Hematopoietic multipotent progenitor cell (in vitro differentiated cells): ENCODE data around the gene CACNA2D2. TPM values are rescaled to one million over a fixed set of nuclear protein-coding genes. Genes with fewer than 3 reads are reported as not detected.

Source experiments
- DNase-seq, 3 donors: peaks; one replicate each; pipeline ENCODE4 v3.0.0-alpha.2; 2011 to 2015; ENCODE audit warnings: low read depth in 2 of 3, low spot score in 2 of 3
- total RNA-seq: library from RNA; depleted of rRNA; stranded (reverse); fragments of >200 nt; gene quantifications from one replicate; pipeline ENCODE4 v1.2.3, GENCODE V29; 2012

Gene CACNA2D2
- total RNA-seq, 1 donor: 1.1 TPM

GRCh38 chr3:50336452-50337174, 166.8 kb downstream of the CACNA2D2 start:
- DNase-seq: no peak

DNA sequence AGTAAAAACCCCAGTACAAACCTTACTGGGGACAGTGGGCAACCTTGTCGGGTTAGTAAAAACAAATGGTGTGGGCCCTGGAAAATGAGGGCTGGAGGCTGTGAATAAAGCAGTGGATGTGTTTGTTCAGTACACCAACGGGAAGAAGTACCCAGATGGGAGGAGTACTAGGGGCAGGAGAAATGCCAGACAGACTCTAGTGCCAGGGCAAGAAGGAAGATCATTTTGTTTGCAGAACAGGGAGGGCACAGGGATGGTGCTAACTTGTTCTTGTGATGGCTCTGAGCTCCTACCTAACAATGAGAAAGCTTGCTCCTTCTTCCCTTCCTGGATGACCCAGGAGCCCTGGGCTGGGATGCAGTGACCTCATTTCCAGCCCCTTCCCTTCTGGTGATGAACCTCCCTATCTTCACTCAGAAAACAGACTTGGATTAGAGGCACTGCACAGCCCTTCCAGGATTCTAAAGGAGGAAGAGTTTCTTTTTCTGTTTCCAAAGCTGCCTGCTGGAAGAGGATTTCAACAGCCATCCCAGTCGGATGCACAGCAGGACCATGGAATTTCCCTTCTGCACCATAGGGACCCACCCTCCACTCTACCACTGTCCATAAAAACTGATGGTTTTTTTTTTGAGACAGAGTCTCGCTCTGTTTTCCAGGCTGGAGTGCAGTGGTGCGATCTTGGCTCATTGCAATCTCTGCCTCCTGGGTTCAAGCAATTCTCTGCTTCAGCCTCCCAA, 168.9 kb downstream of the CACNA2D2 start:
- DNase-seq: no peak

DNA sequence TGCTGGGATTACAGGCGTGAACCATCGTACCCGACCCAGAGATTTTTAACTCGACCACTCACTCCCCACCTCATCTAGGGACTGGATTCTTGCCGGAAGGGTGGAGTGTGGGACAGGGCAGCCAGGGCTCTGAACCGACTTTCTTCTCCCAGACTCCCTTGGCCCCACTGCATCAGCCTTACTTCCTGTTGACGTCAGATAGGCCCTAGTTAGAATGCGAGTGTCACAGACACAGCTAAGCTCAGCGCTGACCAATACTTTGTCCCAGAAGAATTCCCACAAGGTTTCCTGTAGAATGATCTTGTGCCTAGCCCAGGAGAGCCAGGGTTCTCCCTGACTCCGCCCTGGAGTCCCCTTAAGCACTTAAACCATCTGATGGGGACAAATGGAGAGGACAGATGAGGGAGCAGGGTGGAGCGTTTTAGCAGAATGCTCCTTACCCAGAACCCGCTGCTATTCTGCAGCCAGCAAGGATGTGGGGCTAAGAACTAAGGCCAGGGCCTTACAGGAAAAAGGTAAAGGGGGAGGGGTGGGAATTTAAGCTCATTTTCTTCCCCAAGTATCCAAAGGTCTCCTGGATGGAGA, 169.6 kb downstream of the CACNA2D2 start:
- no peak for DNase-seq

DNA sequence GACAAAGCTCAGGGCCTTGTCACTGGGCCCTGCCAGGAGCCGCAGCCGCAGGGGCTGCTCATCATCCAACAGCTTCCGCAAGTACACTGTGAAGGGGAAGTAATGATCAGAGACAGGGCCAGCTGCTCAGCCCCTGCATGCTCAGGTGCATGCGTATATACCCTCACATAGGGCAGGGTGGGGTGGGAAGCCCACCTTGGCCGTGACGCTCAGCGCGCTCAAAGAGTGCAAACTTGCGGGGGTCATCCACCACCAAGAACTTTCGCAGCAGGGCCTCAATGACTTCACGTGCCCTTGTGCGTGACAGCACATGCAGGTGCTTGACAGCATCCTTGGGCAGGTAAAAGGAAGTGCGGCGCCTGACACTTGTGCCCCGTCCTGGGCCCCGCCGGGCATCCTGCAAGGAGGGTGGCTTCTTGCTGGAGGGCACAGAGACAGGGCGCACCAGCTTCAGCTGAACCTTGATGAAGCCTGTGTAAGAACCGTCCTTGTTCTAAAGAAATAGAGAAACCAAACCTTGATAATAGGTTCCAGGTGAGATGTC, 172.0 kb downstream of the CACNA2D2 start:
- no peak for DNase-seq

GRCh38 chr3:50330330-50330729, 173.1 kb downstream of the CACNA2D2 start:
- DNase-seq: no peak

GRCh38 chr3:50327943-50328691, 175.3 kb downstream of the CACNA2D2 start, which contains the start of gene TUSC2:
Gene TUSC2, minus strand, starts transcription at chr3:50328223. Its CDS starts 124 bp downstream, at chr3:50328099.
- DNase-seq: peak; percentile 88 to 98 (median 96)

GRCh38 chr3:50327129-50327528, 176.3 kb downstream of the CACNA2D2 start:
- no peak for DNase-seq

- DNase-seq: no peak
Measured at GRCh38 chr3:50326182-50326541, 177.3 kb downstream of the CACNA2D2 start.

DNA sequence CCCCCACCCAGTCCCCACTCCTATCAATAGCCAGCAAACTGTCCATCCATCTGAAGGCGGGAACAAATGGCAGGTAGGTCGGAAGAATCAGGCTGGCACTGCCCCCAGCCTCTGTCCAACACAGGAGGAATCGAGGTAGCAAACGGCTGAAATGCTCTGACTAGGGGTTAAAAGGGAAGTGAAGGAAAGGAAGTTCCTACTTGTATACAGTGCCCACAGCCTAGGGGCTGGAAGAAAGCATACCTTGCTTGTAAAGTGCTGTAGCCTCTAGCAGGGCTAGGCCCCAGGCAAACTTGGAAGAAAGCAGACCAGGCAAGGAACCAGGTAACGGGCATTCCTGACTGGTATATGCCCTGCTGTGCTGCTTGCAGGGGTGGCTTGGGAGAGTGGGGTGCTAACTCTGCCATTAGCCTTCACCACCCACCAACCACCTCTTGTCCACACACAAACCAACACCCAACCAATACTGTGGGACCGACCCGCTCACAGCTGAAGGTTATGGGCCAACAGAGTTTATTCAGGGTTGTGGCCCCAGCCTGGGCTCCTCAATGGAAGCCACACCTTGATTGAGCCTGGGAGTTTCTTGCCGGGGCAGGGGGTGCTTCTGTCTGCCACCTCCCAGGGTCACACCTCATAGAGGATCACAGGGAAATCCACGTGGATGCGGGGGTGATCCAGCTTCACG, 177.8 kb downstream of the CACNA2D2 start:
- no peak for DNase-seq

DNA sequence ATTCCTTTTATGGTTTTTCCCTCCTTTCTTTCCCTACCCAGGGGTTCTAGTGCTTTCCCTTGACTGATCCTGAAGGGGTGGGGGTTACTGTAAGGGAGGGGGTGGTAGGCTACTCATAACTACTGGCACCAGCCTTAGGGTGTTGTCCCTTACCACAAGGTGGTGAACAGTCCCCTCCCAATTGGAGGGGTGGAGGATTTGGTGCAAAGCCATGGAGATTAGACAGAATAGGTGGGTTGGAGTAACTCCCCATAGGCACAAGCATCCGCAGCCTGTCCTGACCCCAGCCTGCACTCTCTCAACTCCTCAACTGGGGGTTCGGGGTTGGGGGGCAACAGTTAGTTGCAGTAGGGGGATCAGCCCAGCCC, 178.3 kb downstream of the CACNA2D2 start:
- DNase-seq: no peak

- peak in 2 of 3 donors; percentile 75 to 78 for DNase-seq
Measured at GRCh38 chr3:50324351-50325112, 178.9 kb downstream of the CACNA2D2 start.

DNA sequence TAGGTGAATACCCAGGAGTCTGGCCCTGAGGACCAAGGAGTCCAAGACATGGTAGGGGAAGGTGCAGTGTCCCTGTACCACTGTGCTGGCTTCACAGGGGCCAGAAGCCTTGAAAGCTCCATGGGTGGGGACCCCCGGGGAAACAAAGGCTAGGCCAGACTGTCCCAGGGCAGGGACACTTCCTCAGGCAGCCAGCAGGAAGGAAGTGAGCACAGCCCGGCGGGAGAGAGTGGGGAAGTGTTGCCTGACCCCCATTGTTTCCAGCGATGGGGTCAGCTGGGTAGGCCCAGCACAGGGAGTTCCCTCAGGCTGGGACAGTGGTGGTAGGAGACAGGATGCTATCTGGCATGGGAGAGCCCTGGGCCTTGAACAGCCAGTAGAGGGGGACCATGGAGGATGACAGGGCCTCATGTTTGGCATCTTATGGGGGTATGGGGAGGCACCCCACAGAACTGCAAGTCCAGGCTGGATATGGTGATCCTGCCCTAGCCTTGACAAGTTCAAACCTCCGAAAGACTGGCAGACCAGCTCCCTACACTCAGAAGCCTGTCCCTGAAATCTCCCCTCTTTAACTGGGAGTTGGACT, 179.7 kb downstream of the CACNA2D2 start:
- DNase-seq: no peak

DNA sequence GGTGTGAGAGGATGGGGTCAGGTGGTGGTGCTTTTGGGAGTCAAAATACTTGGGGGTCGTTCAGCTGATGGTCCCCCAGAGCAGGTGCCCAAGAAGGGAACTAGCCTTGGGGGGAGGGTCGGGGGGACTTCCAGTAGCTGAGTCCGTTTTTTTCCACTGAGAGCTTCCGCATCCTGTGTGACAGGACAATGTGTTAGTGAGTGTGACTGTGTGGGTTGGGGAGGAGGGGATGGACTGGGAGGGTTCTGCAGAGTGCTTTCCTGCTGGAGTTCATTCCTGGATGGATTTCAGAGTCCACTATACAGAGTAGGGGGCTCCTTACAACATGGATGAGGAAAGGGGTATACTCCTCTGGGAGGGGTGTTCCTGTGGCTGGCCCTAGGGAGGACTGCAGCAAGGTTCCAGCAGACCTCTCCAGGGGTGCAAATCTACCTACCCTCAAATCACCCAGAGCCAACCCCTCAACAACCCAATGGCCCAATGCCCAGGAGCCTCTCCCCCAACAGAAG, 180.3 kb downstream of the CACNA2D2 start:
- no peak for DNase-seq

GRCh38 chr3:50322386-50323091, 180.9 kb downstream of the CACNA2D2 start, which contains the start of gene HYAL2:
Gene HYAL2, minus strand, starts transcription at chr3:50322745. Its CDS starts 2,256 bp downstream, at chr3:50320489.
- no peak for DNase-seq

DNA sequence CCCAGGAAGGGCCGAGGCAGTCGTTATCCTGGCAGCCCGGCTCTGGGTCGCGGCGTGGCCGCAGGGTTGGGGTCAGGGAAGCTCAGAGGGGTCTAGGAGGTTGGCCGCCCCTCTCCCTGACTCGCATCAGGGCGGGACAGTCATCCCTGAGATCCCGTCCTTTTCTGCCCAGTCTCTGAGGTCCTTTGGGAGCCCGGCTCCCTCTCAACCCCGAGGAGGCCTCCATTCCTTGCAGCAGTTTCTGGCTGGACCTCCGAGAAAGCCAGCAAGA, 181.4 kb downstream of the CACNA2D2 start:
- no peak for DNase-seq

DNA sequence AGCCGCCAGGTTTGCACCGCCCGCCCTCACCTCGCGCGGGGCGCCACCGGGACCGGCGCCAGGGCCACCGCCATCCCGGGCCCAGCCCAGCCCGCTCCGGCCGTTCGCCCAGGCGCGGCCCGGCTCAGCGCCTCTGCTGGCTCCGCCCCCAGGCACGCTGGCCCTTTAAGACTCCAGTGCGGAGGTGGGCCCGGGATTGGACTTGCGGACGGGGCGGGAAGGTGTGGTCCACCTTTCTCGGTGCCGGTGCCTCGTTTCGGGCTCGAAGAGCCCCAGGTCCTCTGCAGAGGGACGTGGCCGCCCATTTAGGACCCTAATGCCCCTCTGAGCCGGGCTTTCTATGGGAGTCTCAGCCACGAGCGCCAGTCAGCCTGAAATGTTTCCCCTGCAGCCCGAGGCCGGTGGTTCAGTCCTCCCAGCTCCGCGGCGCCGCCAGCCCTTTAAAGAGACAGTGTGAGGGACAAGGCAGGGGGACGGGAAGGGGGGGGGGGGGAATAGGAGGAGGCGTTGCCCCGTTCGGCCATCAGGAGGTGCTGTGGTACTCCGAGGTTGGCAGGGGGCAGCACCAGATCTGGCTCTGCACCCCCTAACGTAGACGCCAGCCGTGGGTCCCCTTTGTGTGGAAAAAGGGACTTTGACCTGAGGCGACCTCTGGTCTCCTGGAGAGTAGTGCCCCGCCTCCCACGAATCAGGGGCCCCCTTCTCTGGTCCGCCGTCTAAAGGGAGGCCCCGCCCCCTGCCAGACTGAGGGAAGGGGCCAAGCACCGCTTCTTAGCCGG, 181.9 kb downstream of the CACNA2D2 start:
- peak; percentile 62 to 92 (median 90) for DNase-seq

GRCh38 chr3:50320853-50321335, 182.5 kb downstream of the CACNA2D2 start:
- DNase-seq: peak in 2 of 3 donors; percentile 40 to 69
